HEK293 (cell line): ENCODE data around the gene CYREN.
A peak's percentile ranks its signal among the peaks of the same experiment; 100 is the strongest.

ENCODE experiments used
- ELK4 ChIP-seq: IDR thresholded peaks from 2 replicates; pipeline ENCODE4 v1.6.1; 2011; ENCODE audit warnings: mild to moderate bottlenecking, low read depth, low read length, borderline replicate concordance
- GLIS2 ChIP-seq: fragments of 450-650 bp; formaldehyde crosslinking; IDR thresholded peaks from 2 replicates; pipeline ENCODE4 v1.5.1; 2016; ENCODE audit warnings: missing biosample characterization, missing genetic modification characterization
- IKZF3 ChIP-seq: fragments of 450-650 bp; IDR thresholded peaks from 2 replicates; pipeline ENCODE4 v1.5.0; 2018; ENCODE audit warnings: missing biosample characterization, mild to moderate bottlenecking, missing genetic modification characterization, moderate library complexity
- KLF17 ChIP-seq: fragments of 450-650 bp; formaldehyde crosslinking; IDR thresholded peaks from 2 replicates; pipeline ENCODE4 v1.5.1; 2016; ENCODE audit warnings: missing biosample characterization, missing genetic modification characterization
- KLF7 ChIP-seq: fragments of 450-650 bp; formaldehyde crosslinking; IDR thresholded peaks from 2 replicates; pipeline ENCODE4 v1.5.1; 2016; ENCODE audit warnings: missing biosample characterization, missing genetic modification characterization, borderline replicate concordance
- MEIS1 ChIP-seq: sonication (generic); formaldehyde crosslinking; IDR thresholded peaks from 2 replicates; pipeline ENCODE4 v1.8.1; 2022; ENCODE audit warnings: missing genetic modification reagents, mild to moderate bottlenecking, borderline replicate concordance
- OVOL3 ChIP-seq: fragments of 450-650 bp; formaldehyde crosslinking; IDR thresholded peaks from 2 replicates; pipeline ENCODE4 v1.5.1; 2016; ENCODE audit warnings: missing biosample characterization, missing genetic modification characterization
- RBAK ChIP-seq: fragments of 450-650 bp; formaldehyde crosslinking; IDR thresholded peaks from 2 replicates; pipeline ENCODE4 v1.5.1; 2016; ENCODE audit warnings: missing biosample characterization, missing genetic modification characterization
- SETDB1 ChIP-seq: IDR thresholded peaks from one replicate; pipeline ENCODE4 v1.6.1; 2017; ENCODE audit warnings: mild to moderate bottlenecking, low read length, moderate library complexity, mixed read lengths; ENCODE audit not compliant: insufficient read length
- ZBTB17 ChIP-seq: fragments of 450-650 bp; formaldehyde crosslinking; IDR thresholded peaks from 2 replicates; pipeline ENCODE4 v1.5.1; 2016; ENCODE audit warnings: missing biosample characterization, missing genetic modification characterization
- ZBTB48 ChIP-seq: fragments of 450-650 bp; formaldehyde crosslinking; IDR thresholded peaks from 2 replicates; pipeline ENCODE4 v1.5.1; 2016; ENCODE audit warnings: missing biosample characterization, missing genetic modification characterization
- ZFP69B ChIP-seq: fragments of 450-650 bp; formaldehyde crosslinking; IDR thresholded peaks from 2 replicates; pipeline ENCODE4 v1.5.1; 2016; ENCODE audit warnings: missing biosample characterization, missing genetic modification characterization
- ZNF132 ChIP-seq: fragments of 450-650 bp; formaldehyde crosslinking; IDR thresholded peaks from 2 replicates; pipeline ENCODE4 v1.5.1; 2017; ENCODE audit warnings: missing biosample characterization, missing genetic modification characterization, borderline replicate concordance
- ZNF155 ChIP-seq: fragments of 450-650 bp; formaldehyde crosslinking; IDR thresholded peaks from 2 replicates; pipeline ENCODE4 v1.5.1; 2016; ENCODE audit warnings: missing biosample characterization, missing genetic modification characterization
- ZNF175 ChIP-seq: fragments of 450-650 bp; formaldehyde crosslinking; IDR thresholded peaks from 2 replicates; pipeline ENCODE4 v1.5.1; 2016; ENCODE audit warnings: missing biosample characterization, missing genetic modification characterization
- ZNF24 ChIP-seq: fragments of 450-650 bp; formaldehyde crosslinking; IDR thresholded peaks from 2 replicates; pipeline ENCODE4 v1.5.1; 2016; ENCODE audit warnings: missing biosample characterization, missing genetic modification characterization
- ZNF324 ChIP-seq: fragments of 450-650 bp; formaldehyde crosslinking; IDR thresholded peaks from 2 replicates; pipeline ENCODE4 v1.5.1; 2016; ENCODE audit warnings: missing biosample characterization, missing genetic modification characterization
- ZNF404 ChIP-seq: fragments of 450-650 bp; formaldehyde crosslinking; IDR thresholded peaks from 2 replicates; pipeline ENCODE4 v1.5.1; 2017; ENCODE audit warnings: missing biosample characterization, missing genetic modification characterization
- ZNF449 ChIP-seq: fragments of 450-650 bp; formaldehyde crosslinking; IDR thresholded peaks from 2 replicates; pipeline ENCODE4 v1.5.1; 2017; ENCODE audit warnings: missing biosample characterization, mild to moderate bottlenecking, missing genetic modification characterization, moderate library complexity
- ZNF549 ChIP-seq: fragments of 450-650 bp; IDR thresholded peaks from 2 replicates; pipeline ENCODE4 v1.5.1; 2018; ENCODE audit warnings: missing biosample characterization, missing genetic modification characterization, mild to moderate bottlenecking, inconsistent platforms, moderate library complexity
- ZNF555 ChIP-seq: fragments of 450-650 bp; formaldehyde crosslinking; conservative IDR thresholded peaks from 2 replicates; pipeline ENCODE4 v1.5.1; 2017; ENCODE audit warnings: missing biosample characterization, mild to moderate bottlenecking, missing genetic modification characterization, inconsistent platforms
- ZNF596 ChIP-seq: fragments of 450-650 bp; IDR thresholded peaks from 2 replicates; pipeline ENCODE4 v1.5.0; 2018; ENCODE audit warnings: missing biosample characterization, mild to moderate bottlenecking, missing genetic modification characterization, moderate library complexity
- ZNF621 ChIP-seq: fragments of 450-650 bp; formaldehyde crosslinking; IDR thresholded peaks from 2 replicates; pipeline ENCODE4 v1.5.1; 2017; ENCODE audit warnings: missing biosample characterization, missing genetic modification characterization
- ZNF623 ChIP-seq: fragments of 450-650 bp; formaldehyde crosslinking; IDR thresholded peaks from 2 replicates; pipeline ENCODE4 v1.5.1; 2016; ENCODE audit warnings: missing biosample characterization, missing genetic modification characterization
- ZNF629 ChIP-seq: fragments of 450-650 bp; formaldehyde crosslinking; IDR thresholded peaks from 2 replicates; pipeline ENCODE4 v1.5.1; 2017; ENCODE audit warnings: missing biosample characterization, missing genetic modification characterization
- ZNF660 ChIP-seq: fragments of 450-650 bp; IDR thresholded peaks from 2 replicates; pipeline ENCODE4 v1.5.1; 2018; ENCODE audit warnings: missing biosample characterization, mild to moderate bottlenecking, missing genetic modification characterization
- ZNF776 ChIP-seq: fragments of 450-650 bp; formaldehyde crosslinking; IDR thresholded peaks from 2 replicates; pipeline ENCODE4 v1.5.0; 2017; ENCODE audit warnings: missing biosample characterization, missing genetic modification characterization, borderline replicate concordance
- TF ChIP-seq, protein P1 (sequence below): fragments of 450-650 bp; formaldehyde crosslinking; IDR thresholded peaks from 2 replicates; pipeline ENCODE4 v1.5.1; 2016; ENCODE audit warnings: missing biosample characterization, missing genetic modification characterization
- TF ChIP-seq, protein P2 (sequence below): fragments of 450-650 bp; formaldehyde crosslinking; IDR thresholded peaks from 2 replicates; pipeline ENCODE4 v1.5.1; 2016; ENCODE audit warnings: missing biosample characterization, missing genetic modification characterization, borderline replicate concordance
- TF ChIP-seq, protein P3 (sequence below): fragments of 450-650 bp; formaldehyde crosslinking; IDR thresholded peaks from 2 replicates; pipeline ENCODE4 v1.5.1; 2017; ENCODE audit warnings: missing biosample characterization, missing genetic modification characterization

CYREN gene

GRCh38 chr7:135200821-135201331 lies 30.4 kb upstream of the CYREN start (continued):
- TF ChIP-seq, protein P1, sequence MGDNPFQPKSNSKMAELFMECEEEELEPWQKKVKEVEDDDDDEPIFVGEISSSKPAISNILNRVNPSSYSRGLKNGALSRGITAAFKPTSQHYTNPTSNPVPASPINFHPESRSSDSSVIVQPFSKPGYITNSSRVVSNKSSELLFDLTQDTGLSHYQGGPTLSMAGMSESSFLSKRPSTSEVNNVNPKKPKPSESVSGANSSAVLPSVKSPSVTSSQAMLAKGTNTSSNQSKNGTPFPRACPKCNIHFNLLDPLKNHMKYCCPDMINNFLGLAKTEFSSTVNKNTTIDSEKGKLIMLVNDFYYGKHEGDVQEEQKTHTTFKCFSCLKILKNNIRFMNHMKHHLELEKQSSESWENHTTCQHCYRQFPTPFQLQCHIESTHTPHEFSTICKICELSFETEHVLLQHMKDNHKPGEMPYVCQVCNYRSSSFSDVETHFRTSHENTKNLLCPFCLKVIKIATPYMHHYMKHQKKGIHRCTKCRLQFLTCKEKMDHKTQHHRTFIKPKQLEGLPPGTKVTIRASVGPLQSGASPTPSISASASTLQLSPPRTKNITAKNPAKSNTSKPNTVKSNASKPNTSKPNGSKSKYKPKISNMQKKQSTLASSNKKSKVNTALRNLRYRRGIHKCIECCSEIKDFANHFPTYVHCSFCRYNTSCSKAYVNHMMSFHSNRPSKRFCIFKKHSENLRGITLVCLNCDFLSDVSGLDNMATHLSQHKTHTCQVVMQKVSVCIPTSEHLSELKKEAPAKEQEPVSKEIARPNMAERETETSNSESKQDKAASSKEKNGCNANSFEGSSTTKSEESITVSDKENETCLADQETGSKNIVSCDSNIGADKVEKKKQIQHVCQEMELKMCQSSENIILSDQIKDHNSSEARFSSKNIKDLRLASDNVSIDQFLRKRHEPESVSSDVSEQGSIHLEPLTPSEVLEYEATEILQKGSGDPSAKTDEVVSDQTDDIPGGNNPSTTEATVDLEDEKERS = no peak
- TF ChIP-seq KLF17 (tag by site-specific recombination) (peak; percentile 76), ZNF324 (tag by site-specific recombination) (no peak), ZNF132 (tag by site-specific recombination) (no peak), ZBTB17 (tag by site-specific recombination) (peak; percentile 35; the same call in 1 of the 2 replicates), ZNF621 (tag by site-specific recombination) (no peak), ELK4 (no peak), ZNF596 (tag by site-specific recombination) (no peak), ZNF660 (tag by site-specific recombination) (no peak), ZNF623 (tag by site-specific recombination) (no peak), ZNF404 (tag by site-specific recombination) (no peak), RBAK (tag by site-specific recombination) (no peak), IKZF3 (tag by site-specific recombination) (no peak), ZFP69B (no peak), GLIS2 (tag by site-specific recombination) (no peak), ZNF555 (tag by site-specific recombination) (no peak), ZNF24 (tag by site-specific recombination) (peak; percentile 58; the same call in 1 of the 2 replicates), ZNF449 (tag by site-specific recombination) (no peak), OVOL3 (tag by site-specific recombination) (no peak), ZNF549 (tag by site-specific recombination) (no peak), ZNF776 (tag by site-specific recombination) (no peak), MEIS1 (CRISPR knock-in tag) (no peak), SETDB1 (no peak), ZNF155 (tag by site-specific recombination) (no peak), KLF7 (tag by site-specific recombination) (no peak), ZNF175 (tag by site-specific recombination) (no peak), ZBTB48 (tag by site-specific recombination) (no peak), ZNF629 (peak; percentile 50; the same call in 1 of the 2 replicates)
- TF ChIP-seq, protein P2, sequence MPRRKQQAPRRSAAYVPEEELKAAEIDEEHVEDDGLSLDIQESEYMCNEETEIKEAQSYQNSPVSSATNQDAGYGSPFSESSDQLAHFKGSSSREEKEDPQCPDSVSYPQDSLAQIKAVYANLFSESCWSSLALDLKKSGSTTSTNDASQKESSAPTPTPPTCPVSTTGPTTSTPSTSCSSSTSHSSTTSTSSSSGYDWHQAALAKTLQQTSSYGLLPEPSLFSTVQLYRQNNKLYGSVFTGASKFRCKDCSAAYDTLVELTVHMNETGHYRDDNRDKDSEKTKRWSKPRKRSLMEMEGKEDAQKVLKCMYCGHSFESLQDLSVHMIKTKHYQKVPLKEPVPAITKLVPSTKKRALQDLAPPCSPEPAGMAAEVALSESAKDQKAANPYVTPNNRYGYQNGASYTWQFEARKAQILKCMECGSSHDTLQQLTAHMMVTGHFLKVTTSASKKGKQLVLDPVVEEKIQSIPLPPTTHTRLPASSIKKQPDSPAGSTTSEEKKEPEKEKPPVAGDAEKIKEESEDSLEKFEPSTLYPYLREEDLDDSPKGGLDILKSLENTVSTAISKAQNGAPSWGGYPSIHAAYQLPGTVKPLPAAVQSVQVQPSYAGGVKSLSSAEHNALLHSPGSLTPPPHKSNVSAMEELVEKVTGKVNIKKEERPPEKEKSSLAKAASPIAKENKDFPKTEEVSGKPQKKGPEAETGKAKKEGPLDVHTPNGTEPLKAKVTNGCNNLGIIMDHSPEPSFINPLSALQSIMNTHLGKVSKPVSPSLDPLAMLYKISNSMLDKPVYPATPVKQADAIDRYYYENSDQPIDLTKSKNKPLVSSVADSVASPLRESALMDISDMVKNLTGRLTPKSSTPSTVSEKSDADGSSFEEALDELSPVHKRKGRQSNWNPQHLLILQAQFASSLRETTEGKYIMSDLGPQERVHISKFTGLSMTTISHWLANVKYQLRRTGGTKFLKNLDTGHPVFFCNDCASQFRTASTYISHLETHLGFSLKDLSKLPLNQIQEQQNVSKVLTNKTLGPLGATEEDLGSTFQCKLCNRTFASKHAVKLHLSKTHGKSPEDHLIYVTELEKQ (tag by site-specific recombination) = 0 out of 2 replicates have a peak, but pooled peaks have one; percentile 35
- TF ChIP-seq, protein P3, sequence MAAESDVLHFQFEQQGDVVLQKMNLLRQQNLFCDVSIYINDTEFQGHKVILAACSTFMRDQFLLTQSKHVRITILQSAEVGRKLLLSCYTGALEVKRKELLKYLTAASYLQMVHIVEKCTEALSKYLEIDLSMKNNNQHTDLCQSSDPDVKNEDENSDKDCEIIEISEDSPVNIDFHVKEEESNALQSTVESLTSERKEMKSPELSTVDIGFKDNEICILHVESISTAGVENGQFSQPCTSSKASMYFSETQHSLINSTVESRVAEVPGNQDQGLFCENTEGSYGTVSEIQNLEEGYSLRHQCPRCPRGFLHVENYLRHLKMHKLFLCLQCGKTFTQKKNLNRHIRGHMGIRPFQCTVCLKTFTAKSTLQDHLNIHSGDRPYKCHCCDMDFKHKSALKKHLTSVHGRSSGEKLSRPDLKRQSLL (tag by site-specific recombination) = no peak
